HL-60/S4 (cell line): ENCODE measurements around the gene PER3.

Source experiments
- in situ Hi-C: fragments of 300-500 bp; cut with MboI; formaldehyde crosslinking; loops from 2 replicates; pipeline ENCODE4 v1.14.3; 2022; ENCODE audit warnings: low sequenced_read_pairs

Gene PER3

DNA sequence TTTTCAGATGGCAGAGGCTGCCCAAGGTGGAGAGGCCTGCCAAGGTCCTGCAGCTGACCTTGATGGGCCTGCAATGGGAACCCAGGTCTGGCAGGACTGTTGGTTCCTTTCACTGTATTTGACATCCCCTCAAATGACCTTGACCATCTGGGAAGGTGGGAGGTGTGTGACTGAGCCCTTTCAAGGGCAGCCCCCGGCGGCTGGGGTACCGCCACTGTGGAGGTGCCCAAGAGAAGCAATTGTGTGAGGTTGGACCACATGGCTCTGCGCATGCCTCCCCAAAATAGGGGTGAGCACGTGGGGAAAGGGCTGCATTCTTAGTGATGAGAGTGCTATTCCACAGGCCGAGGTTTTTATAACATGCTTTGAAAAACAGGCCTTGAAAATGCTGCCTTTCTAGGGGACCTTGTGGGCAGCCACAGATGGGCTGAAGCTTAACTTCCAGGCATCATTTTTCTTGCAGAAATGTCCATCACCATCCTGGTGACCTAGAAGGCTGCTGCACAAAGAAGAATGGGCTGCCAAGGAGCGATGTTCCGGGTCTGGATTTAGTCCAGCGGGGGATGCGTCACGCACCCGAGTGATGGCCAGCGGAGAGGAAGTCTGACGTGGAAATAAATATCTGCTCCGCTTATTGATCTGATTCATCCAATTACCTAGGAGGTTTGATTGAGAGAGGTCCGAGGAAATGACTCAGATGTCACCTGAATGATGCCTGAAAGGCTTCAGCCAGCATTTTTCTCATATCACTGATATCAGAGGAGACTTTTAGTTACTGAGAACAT is 85.2 kb downstream of the PER3 start:
- in situ Hi-C loops, result no loop called here

DNA sequence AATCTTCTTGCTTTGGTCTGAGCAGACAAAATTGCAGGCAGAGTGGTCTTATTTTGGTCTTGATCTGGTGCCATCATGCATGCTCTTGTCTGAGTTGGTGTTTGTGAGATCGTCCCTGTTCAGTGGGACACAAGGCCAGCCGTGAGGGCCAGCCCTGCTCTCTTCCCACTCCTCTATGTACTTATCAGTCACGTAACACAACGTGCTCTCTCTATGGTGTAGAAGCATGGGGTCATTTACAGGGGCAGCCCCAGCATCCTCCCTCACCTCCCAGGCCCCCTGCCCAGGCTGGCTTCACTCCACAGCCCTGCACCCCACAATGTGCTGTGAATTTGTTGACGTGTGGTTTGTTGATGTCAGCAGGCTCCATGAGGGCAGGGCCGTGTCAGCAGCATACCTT is 87.0 kb downstream of the PER3 start:
- in situ Hi-C loops, result no loop called here

DNA sequence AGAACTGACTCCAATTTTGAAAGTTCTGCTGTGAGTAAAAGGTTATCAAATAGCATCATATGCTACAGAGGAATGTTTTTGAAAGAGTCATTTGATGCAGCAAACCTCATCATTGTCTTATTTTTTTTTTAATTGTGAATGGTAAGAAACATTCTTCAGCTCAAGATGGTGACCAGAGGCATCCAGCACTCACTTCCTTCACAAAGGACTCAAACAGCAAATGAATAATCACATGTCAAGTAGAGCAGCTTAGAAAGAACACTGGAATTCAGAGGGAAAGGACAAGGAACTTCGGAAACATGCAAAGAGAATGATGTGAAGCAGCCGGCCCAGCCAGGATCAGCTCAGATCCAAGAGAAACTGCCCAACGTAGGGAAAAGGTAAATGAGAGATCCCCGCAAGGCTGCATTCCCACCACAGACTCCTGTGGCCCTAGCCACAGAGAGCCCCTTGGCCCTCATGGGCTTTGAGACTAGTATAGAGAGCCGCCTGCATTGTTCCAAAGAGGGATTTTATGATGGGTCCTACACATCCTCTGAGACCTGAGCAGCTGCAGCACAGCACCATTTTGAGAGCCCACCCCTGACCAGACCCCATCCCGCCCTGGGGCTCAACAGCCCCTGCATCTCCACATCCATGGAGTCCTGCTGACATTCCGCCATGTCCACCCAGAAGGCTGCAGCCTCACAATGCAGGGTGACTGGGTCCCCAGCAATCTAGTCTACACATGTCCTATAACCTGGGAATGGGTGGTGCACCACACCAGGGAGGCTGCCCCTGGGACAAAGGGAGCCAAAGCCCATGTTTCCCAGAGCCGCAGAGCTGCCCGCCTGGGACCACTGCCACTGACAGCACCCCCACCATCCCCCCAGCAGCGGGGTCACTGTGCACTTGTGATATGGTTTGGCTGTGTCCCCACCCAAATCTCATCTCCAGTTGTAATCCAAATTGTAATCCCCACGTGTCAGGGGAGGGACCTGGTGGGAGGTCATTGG is 90.0 kb downstream of the PER3 start:
- in situ Hi-C loops, result no loop called here

DNA sequence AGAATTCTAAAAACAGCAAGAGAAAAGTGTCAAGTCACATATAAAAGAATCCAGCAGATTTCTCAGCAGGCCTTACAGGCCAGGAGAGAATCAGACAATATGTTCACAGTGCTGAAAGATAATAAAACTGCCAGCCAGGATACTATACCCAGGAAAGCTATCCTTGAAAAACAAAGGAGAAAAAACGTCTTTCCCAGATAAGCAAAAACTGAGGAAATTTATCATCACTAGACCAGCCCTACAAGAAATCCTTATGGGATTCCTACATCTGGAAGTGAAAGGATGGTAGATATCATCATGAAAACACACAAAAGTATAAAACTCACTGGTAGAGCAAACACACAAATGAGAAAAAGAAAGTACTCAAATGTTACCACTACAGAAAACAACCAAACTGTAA is 93.9 kb downstream of the PER3 start:
- in situ Hi-C loops, result no loop called here

DNA sequence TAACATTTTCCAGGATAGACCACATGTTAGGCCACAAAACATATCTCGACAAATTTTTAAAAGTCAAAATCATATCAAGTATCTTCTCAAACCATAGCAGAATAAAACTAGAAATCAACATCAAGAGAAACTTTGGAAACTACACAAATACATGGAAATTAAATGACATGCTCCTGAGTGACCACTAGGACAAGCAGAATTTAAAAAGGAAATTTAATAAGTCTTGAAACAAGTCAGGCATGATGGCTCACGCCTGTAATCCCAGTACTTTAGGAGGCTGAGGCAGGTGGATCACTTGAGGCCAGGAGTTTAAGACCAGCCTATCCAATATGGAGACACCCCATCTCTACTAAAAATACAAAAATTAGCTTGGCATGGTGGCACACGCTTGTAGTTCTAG is 95.1 kb downstream of the PER3 start:
- in situ Hi-C loops, result no loop called here

DNA sequence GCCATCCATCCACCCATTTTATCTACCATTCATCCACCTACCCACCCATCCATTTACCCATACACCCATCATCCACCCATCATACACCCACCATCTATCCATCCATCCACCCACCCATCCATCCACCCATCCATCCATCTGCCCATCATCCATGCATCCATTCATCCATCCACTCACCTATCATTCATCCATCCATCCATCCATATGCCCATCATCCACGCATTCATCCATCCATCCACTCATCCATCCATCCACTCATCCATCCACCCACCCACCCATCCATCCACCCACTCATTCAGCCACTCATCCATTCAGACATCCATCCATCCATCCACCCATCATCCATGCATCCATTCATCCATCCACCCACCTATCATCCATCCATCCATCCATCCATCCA is 100.7 kb downstream of the PER3 start:
- in situ Hi-C loops, result no loop called here

DNA sequence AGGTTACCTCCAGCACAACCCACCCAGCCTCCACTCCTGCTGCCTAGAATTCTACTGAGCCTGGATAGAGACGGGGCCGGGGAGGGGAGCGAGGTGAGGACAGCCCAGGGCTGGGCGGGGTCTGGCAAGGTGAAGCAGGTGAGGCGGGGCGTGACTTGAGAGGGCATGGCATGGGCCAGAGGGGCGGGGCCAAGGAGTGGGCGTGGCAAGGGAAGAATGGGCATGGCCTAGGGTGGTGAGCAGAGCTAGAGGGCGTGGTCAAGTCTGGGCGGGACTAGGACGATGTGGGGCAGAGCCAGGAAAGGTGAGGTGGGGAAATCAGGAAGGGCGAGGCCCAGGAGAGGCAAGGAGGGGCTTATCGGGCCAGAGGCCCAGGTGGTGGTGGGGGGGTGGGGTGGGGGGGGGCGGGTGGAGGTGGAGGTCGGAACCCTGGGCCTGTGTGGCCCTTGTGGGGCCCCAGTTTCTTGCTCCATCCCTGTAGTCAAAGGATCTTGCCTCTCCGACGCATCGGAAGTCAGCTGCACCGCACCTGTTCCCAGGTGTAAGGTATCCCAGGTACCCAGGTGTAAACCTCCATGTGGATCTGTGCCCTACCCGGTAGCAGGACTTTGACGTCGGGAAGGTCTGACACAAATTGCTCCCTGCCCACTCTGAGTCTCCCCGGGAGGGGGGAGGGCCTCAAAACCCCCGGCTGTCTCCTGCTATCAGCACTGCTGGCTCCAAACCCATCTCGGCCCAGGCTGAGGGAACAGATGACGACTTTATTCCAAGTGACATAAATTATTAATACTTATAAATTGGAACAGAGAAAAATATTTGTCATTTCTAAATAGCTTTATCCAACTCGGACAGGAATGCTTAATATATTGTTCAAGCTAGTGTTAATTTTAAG is 101.7 kb downstream of the PER3 start:
- in situ Hi-C loops, result no loop called here

DNA sequence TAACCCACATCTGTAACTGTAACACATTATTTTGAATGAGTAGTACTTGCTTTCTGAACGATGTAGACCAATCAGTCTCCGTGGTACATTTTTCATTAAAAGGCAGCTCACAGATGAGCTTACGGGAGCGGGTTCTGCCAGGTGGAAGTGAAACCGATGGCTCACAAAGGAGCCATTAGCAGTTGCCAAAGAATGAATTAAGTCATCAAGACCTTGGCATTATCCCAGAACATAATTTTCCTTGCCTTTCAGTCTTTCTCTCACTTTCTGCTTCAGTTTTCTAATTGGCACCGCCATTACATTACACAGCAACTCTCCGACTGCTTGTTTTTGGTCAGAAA is 102.3 kb downstream of the PER3 start:
- in situ Hi-C loops, result no loop called here

DNA sequence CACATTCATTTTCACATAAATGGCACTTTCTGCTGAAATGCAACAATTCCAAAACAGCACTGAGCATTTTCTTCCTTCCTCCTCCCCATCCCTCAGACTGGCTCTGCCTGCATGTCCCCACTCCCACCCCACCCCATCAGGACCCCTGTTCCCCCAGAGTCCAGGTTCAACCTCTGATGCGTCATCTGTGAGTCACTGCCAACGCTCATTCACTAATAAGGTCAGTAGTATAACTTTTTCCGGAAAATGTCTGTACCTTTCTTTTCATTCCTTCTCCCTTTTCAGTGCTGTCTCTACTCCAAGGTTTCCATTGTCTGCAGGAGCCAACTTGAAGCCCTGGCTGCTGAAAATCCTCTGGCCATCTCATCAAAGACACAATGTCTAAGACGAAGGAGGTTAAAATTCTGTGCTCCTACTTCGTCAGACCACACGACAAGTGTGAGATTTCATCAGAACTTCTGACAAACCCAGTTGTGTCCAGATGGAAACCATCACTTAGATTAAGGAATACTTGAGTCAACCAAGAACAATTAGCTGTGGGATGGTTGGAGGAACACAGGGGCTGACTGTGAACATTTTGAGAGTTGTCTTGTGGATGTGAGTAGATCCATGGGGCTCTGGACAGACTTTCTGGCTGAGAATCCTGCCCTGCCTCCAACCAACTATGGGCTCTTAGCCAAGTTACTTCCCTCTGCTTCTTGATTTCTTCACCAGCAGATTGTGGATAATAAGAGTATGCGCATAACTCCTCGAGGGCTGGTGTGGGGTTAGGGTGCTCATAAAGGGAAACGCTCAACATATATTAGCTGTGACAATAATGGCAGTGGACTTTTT is 104.4 kb downstream of the PER3 start:
- in situ Hi-C loops, result no loop called here

DNA sequence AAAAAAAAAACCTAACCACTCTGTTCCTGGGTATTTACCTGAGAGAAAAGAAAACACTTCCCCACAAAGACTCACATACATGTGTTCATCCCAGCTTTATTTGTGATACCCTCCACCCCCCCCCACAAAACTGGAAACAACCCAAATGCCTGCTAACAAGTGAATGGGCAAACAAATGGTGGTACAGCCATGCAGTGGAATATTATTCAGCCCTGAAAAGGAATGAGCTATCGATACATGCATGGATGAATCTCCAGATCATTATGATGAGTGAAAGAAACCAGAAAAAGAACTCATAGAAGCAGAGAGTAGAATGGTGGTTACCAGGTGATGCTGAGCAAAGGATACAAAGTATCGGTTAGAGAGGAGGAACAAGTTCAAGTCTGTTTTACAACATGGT is 106.8 kb downstream of the PER3 start:
- in situ Hi-C loops, result no loop called here

DNA sequence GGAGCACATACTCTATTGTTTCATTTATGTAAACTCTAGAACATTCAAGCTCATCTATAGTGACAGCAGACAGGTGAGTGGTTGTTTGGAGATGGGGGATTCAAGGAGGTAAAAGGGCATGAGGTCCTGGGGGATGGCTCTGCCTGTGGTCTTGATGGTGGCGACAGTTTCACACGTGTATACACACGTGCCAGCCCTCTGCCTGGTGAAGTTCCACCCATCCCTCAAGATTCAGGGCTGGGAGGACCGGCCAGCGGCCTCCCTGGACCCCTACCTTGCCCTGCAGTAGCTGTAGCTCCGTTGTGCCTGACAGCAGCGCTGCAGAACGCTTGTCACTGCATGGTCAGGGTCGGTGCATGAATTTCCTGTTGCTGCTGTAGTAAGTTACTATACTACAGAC is 107.7 kb downstream of the PER3 start:
- in situ Hi-C loops, result no loop called here

DNA sequence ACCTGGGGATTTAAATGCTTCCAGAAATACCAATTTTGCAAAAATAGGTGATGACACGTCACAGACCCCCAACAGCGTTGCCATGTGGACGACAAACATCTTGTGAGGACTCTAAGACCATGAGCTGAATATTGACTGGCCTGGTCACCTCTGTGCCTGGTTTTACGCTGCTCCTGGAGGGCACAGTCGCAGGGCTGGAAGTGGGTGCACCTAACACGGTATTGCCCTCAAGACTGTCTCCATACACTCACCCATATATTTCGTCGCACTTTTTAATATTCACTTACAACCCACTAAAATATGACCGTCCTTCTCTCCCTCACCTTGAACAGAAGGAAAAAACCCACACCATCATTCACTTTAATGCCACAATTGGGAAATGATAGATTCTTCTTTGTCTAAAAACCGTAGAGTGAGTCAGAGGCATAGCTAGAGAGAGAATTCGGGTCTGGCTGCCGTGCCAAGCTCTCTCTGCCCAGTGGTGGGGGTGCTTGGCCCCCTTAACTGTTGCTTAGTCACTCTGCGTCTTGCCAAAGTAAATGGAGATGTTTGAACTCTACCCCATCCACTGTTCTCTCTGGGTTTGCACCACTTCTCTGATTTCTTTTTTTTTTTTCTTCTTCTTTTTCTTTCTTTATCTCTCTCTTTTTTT is 109.6 kb downstream of the PER3 start:
- in situ Hi-C loops, result no loop called here
